ENCODE results near the gene EPHA10.

The EPHA10 gene

GRCh38 chr1:37671261-37671660 lies 93.7 kb downstream of the EPHA10 start:
- Histone ChIP-seq H3K9ac (ENCODE audit: low read depth, low read length) (no peak overlapping the region), H3K4me1 (ENCODE audit: insufficient read depth, low read length) (no peaks in the 10 kb centered on the region; the same call in 1 of the 2 replicates), H3K36me3 (ENCODE audit: insufficient read depth, low read length) (no peaks in the 10 kb centered on the region), H3K9me3 (ENCODE audit: control insufficient read depth, insufficient read depth, low read length) (no peaks in the 10 kb centered on the region)

- no peak overlapping the region for H3K9ac ChIP-seq (ENCODE audit: low read depth, low read length)
- H3K9me3 ChIP-seq (ENCODE audit: control insufficient read depth, insufficient read depth, low read length) = no peaks in the 10 kb centered on the region
- no peaks in the 10 kb centered on the region; the same call in 1 of the 2 replicates for H3K4me1 ChIP-seq (ENCODE audit: insufficient read depth, low read length)
- H3K36me3 ChIP-seq (ENCODE audit: insufficient read depth, low read length) = no peaks in the 10 kb centered on the region
These were observed 94.8 kb downstream of the EPHA10 start for GRCh38 chr1:37670133-37670532.

GRCh38 chr1:37667023-37667671 lies 97.8 kb downstream of the EPHA10 start:
- Histone ChIP-seq H3K9ac (ENCODE audit: low read depth, low read length) (no peak overlapping the region), H3K36me3 (ENCODE audit: insufficient read depth, low read length) (no peaks in the 10 kb centered on the region), H3K9me3 (ENCODE audit: control insufficient read depth, insufficient read depth, low read length) (no peaks in the 10 kb centered on the region), H3K4me1 (ENCODE audit: insufficient read depth, low read length) (peaks cover 8% of the 10 kb centered on the region; the same call in 1 of the 2 replicates)

- no peak overlapping the region for H3K9ac ChIP-seq (ENCODE audit: low read depth, low read length)
- no peaks in the 10 kb centered on the region for H3K9me3 ChIP-seq (ENCODE audit: control insufficient read depth, insufficient read depth, low read length)
- H3K36me3 ChIP-seq (ENCODE audit: insufficient read depth, low read length) = no peaks in the 10 kb centered on the region
- H3K4me1 ChIP-seq (ENCODE audit: insufficient read depth, low read length) = peaks cover 13% of the 10 kb centered on the region; the same call in 1 of the 2 replicates
These were observed 98.6 kb downstream of the EPHA10 start for GRCh38 chr1:37666241-37666867.

Measured in ES-I3 (cell line).